Urinary bladder (tissue), 2 donors: ENCODE results near the gene BNIP5. TPM values are rescaled to one million over a fixed set of nuclear protein-coding genes. Genes with fewer than 3 reads are reported as not detected.

Experiments used
- polyA plus RNA-seq: library from polyadenylated mRNA; stranded (reverse); fragments of 200-250 nt; gene quantifications from one replicate; pipeline ENCODE4 v1.2.3, GENCODE V29; 2013
- total RNA-seq: library from RNA; depleted of rRNA; stranded (reverse); fragments of >200 nt; gene quantifications from one replicate; pipeline ENCODE4 v1.2.3, GENCODE V29; 2014
- donor health status: healthy.

Gene BNIP5
- total and polyA plus RNA-seq, 2 donors = not detected

Other genes starting within 250 kb of the BNIP5 start
- gene MAPK13, start 206.4 kb downstream of the BNIP5 start, total RNA-seq = 5.6 TPM
- 7.9 TPM for gene MAPK13, start 206.4 kb downstream of the BNIP5 start, polyA plus RNA-seq
- gene BRPF3, start 140.1 kb downstream of the BNIP5 start, total RNA-seq = 15.3 TPM
- 17.5 TPM for gene BRPF3, start 140.1 kb downstream of the BNIP5 start, polyA plus RNA-seq
- not detected for gene PNPLA1, start 66.8 kb downstream of the BNIP5 start, total RNA-seq
- gene PNPLA1, start 66.8 kb downstream of the BNIP5 start, polyA plus RNA-seq = 0.13 TPM
- gene ETV7, start 50.8 kb upstream of the BNIP5 start, total RNA-seq = 0.79 TPM
- gene ETV7, start 50.8 kb upstream of the BNIP5 start, polyA plus RNA-seq = 1.5 TPM
- not detected for gene PXT1, start 106.0 kb upstream of the BNIP5 start, total RNA-seq
- 0.04 TPM for gene PXT1, start 106.0 kb upstream of the BNIP5 start, polyA plus RNA-seq
- gene KCTD20, start 106.1 kb upstream of the BNIP5 start, total RNA-seq = 93.5 TPM
- gene KCTD20, start 106.1 kb upstream of the BNIP5 start, polyA plus RNA-seq = 37.2 TPM
- gene STK38, start 210.6 kb upstream of the BNIP5 start, total RNA-seq = 43.6 TPM
- 35.4 TPM for gene STK38, start 210.6 kb upstream of the BNIP5 start, polyA plus RNA-seq